Ramos (cell line): Measurements from ENCODE around the gene FNDC3B.
"Not testable (repeated sequence)": the region's sequence is repeated elsewhere in the genome, so short reads cannot be mapped to it uniquely, and the experiment has no call there.

Experiments
- in situ Hi-C: fragments of 300-500 bp; cut with MboI; formaldehyde crosslinking; loops from one replicate; pipeline ENCODE4 v1.14.3; 2022; ENCODE audit warnings: low sequenced_read_pairs; ENCODE audit not compliant: unreplicated experiment

FNDC3B gene

DNA sequence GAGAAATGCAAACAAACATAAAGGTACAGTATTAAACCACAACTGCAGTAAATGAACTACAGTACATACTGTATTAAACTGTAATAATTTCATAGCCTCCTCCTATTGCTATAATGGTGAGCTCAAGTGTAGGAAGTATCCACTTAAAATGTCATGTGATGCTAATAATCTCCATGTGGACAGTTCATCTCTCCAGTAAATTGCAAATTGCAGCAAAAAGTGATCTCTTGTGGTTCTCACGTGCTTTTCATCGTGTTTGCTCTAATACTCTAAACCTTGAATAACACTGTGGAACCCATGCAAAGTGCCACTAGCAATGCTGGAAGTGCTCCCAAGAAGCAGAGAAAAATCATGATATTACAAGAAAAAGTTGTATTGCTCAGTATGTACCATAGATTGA, 9.2 kb upstream of the FNDC3B start:
- in situ Hi-C loops = loop anchor here (10.0 kb wide), 1 partner anchor 315 kb away; no protein-coding TSS in a partner anchor

DNA sequence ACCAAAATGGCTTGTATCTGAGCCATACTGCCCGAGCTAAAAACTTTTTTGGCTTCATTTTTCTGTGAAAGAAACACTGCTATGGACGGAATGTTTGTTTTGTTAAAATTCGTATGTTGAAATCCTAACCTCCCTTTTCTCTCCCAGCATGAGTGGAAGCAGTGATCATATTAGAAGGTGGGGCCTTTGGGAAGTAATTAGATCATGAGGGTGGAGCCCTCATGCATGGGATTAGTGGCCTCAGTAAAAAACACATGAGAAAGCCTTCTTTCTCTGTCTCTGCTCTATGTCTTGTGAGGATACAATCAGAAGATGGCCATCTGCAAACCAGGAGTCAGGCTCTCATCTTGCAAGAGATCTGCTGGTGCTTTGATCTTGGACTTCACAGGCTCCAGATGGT, 7.4 kb upstream of the FNDC3B start:
- in situ Hi-C loops = loop anchor here (10.0 kb wide), 1 partner anchor 313 kb away; no protein-coding TSS in a partner anchor

DNA sequence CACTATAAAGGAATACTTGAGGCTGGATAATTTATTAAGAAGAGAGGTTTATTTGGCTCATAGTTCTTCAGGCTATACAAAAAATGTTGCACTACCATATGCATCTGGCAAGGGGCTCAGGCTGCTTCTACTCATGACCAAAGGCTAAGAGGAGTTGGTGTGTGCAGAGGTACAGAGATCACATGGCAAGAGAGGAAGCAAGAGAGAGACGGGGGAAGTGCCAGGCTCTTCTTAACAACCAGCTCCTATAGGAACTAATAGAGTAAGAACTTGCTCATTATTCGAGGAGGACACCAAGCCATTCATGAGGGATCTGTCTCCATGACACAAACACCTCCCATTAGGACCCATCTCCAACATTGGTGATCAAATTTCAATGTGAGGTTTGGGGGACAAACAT, 6.0 kb upstream of the FNDC3B start:
- in situ Hi-C loops = loop anchor here (10.0 kb wide), 1 partner anchor 311 kb away; no protein-coding TSS in a partner anchor

DNA sequence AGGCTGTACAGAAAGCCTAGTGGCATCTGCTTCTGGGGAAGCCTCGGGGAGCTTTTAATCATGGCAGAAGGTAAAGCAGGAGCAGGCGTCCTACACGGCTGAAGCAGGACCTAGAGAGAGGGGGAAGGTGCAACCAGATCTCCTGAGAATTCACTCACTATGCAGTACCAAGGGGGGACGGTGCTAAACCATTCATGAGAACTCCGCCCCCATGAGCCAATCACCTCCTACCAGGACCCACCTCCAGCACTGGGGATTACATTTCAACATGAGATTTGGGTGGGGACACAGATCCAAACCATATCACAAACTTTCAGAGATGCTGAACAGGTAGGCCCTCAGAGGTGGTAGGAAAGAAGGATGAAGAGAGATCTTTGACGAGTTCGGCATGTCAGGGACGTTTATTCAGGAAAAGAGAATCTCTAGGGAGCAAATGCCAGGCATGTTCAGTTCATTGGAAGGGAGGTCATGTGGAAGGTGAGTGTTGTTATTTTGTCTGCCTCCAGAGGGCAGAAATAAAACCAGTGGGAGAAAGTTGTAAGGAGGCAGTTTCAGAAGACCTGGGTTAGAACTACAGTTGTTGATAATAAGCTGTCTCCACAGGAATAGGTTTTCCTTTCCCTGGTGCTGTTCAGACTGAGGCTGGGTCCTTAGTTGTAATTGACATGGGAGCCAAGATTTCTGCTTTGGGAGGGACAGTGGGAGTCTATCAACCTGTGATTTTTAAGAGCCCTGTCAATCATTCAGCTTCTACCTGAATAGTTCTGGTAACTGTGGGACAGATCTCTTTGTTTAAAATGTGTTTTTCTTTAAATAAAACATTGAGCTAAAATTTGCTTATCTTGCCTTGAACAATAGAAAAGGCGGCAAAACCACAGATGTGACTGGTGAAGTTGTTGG, 4.3 kb upstream of the FNDC3B start:
- in situ Hi-C loops = loop anchor here (10.0 kb wide), 1 partner anchor 310 kb away; no protein-coding TSS in a partner anchor

DNA sequence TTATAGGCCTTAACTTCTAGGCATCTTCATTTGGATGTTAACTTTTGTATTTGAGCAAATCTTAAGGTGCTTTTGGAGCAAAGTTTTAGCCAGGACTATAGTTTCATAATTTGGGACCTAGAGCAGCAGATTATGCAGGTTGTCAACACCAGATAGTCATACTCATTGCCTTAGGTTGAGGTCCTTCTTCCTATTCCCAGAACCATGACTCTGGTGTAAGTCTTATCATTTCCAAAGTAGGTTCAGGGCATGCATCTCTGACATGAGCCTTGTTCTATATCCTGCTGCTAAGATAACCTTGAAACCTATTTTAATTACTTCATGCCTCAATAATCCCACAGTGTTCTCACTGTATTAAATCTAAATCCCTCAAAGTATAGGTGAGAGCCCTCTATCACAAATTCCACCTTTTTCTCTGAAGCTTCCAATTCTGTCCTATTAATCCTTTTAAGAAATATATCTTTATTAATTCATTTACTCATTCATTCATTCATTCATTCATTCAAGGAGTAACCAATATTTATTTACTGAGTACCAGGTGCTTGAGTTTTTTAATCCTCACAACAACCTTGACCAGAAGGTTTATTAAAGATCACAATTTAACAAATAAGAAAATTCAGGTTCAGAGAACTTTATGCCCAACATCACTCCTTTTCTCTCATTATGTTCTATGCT, 2.7 kb upstream of the FNDC3B start:
- in situ Hi-C loops = loop anchor here (10.0 kb wide), 1 partner anchor 308 kb away; no protein-coding TSS in a partner anchor

DNA sequence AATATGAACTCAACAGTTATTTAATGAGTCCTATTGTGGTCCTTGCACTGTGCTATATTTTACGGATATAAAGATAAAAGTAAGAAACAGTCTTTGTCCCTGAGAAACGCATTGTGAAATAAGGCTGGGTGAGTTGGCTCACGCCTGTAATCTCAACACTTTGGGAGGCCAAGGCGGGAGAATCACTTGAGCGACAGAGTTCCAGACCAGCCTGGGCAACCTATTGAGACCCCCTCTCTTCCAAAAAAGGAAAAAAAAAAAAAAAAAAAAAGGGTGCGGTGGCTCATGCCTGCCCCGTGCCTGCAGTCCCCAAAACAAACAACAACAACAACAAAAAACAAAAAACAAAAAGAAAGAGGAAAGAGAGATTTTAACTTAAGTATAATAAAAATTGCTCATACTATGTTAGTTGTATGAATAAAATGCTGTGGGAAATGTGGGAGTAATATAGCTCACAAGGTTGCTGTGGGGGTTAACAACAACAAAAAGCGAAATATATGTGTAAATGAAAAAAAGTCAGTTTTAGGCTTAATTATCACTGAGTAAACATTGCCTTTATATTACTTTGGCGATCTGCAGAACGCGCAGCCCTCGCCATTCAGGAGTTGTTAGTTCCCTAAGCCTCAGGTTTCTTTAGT, 461 bp upstream of the FNDC3B start:
- in situ Hi-C loops = loop anchor here (10.0 kb wide), 1 partner anchor 306 kb away; no protein-coding TSS in a partner anchor

DNA sequence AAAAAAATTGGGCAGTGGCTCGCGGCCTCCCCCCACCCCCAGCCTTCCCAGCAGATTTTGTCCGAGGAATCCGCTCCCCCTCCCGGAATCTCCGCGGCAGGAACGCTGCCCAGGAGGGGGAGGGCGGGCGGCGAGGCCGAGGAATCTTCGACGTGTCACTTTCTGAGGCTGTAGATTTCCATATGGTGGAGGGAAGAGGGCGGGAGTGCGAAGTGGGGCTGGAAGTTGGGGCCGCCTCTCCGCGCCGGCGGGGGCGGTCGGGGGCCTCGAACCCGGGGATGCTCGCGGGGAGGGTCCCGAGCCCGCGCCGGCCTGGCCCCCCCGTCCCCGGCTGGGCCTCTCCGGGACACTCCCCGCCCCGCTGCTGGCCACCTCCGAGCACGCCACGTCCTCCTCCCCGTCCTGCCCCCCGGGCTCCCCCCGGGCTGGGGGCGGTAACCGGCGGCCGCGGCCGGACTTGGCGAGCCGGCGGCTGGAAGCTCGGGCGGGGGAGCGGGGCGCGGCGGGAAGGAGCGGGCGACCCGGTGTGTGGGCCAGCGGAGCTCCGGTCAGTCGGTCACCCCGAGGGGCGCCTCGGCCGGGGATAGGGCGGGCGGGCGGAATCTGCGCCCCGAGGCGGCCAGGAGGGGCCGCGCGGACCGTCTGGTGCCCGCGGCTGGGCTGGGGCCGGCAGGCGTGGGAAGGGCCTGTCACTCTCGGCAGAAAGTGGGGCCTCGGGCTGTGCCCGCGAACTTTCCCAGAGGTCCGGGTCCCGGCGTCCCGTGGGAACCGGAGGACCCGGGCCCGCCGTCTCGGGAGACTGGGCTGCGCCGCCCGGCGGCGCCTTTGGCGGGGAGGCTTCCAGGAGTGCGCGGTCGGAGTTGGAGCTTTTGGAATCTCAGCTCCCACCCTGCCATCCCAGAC, 951 bp downstream of the FNDC3B start:
- in situ Hi-C loops = no loop called here

DNA sequence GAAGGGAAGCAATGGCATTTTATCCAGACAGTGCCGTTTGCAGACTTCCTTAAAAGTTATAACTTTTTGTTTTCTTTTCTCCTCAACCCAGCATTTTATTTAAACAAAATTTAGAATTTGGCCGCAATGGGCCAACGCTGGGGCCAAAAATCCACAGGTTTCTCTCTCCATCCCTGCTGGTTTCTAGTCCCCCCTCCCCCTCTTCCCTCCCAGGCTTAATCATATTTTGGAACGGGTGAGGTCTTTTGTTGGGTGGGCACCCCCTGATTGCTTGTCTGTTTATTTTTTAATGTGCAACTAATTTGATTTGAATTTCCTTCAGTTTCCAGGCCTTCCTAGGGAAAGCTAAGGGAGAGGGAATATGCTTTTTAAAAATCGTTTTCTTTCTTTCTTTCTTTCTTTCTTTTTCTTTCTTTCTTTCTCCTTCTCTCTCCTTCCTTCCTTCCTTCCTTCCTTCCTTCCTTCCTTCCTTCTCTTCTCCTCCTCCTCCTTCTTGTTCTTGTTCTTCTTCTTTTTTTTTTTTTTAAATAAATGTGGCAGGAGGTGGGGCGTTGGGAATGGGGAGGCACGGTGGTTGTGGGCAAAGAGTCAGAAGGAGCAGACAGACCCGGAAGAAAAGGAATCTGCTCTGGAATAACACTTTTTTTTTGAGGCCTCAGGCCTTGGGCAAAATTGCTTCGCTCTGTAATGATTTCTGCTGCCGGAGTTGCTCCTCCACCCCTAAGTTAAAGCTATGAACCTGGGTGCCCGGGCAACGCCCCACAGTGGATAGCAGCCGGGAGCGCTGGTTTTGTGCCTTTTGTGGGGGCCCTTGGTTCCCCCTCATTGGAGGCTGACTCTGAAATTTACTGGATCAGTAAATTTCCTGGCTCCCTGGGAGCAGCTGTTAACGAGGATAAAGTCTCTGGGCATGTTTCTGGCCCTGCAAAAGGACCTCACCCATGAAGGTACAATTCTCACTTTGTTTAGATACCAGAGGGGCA, 1.9 kb downstream of the FNDC3B start:
- in situ Hi-C loops = no loop called here

DNA sequence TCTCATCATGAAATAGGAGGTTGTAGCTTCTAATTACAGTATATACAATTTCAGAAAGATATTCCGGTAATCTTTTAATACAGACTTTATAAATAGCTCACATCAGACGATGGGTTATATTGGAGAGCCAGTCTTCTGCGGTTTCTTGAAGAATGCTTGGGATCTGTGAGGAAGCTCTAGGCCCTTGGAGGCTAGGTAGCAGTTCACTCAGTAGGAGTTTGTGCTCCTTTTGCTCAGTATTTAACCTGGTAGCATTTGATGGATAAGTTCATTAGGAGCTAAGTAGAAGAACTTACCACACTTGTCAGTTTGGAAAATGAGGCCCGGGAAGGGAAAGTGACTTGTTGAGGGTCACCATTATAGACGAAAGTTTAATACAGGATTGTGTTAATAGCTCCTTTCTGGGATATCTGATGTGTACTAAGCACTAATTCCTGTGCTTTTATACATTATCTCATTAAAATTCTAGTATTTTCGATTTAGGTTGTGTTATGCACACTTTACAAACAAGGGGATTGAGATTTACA, 2.8 kb downstream of the FNDC3B start:
- in situ Hi-C loops = no loop called here

DNA sequence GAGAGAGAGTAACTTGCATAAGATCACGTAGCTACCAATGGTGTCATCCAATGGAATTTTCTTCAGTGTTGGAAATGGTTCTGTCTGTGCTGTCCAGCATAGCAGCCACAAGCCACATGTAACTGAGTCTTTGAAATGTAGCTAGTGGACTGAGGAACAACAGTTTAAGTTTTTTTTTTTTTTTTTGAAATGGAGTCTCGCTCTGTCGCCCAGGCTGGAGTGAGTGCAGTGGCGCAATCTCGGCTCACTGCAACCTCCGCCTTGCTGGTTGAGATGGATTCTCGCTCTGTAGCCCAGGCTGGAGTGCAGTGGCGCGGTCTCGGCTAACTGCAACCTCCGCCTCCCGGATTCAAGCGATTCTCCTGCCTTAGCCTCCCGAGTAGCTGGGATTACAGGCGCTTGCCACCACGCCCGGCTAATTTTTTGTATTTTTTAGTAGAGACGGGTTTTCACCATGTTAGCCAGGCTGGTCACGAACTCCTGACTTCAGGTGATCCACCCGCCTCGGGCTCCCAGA, 3.3 kb downstream of the FNDC3B start:
- in situ Hi-C loops = not testable (repeated sequence)

DNA sequence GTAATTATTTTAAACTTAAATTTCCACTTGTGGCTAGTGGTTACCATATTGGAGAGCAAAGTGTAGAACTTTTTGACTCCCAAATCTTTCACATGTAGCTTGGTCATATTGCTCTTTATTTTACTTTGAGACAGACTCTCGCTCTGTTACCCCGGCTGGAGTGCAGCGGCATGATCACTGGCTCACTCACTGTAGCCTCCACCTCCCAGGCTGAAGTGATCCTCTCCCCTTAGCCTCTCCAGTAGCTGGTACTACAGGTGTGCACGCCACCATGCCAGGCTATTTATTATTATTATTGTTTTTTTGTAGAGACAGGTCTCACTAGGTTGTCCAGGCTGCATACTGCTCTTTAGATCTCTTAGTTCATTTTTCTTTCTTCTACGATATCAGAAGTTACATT, 3.9 kb downstream of the FNDC3B start:
- in situ Hi-C loops = no loop called here

DNA sequence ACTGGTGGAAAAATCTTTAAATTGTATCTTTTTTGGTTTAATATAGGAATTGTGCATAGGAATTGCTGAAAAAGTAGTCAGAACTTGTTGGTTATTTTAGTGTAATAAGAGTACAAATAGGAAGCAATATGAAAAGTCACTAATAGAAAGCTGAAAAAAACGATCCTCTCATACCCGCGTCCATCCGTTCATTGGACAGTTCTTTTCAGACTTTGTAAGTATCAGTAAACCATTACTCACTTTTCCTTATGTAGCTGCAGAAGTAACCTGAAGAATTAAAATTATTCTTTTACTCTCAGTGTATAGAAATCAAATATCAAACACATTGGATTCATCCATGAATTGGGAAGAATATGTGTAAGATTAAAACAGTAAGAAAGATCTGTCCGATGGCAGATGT, 4.4 kb downstream of the FNDC3B start:
- in situ Hi-C loops = no loop called here

DNA sequence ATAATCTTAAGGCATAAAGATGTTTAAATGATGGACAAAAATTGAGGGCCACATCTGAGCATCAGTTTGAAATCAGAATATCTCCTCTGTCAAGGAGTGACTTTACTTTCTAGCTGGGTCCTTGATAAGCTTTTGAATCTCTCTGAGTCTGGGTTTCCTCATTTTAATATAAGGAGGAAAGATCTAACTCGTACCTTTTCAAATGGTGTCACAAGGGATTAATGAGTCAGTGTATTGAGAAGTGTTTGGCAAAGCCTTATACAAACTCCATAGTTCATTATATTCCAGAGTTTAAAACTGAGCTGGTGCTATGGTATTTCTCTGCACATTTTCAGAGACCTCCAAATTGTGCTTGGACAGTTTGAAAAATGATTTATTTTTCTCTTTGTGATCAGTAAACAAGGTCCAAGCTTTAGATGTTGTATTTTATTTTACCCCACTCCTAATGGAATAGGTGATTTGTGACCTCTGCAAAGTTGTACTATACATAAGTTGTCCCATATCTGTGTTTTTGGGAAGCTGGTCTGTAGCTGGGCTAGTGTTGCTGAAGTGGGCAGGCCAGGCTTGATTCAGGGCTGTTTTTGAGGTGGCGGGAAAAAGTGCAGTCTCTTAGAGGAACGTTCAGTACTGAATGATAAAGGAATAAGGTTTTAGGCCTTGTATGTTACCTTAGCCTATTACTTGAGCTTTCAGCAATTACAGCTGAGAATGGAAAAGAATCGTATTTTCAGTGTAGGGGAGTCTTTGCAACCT, 5.6 kb downstream of the FNDC3B start:
- in situ Hi-C loops = no loop called here

DNA sequence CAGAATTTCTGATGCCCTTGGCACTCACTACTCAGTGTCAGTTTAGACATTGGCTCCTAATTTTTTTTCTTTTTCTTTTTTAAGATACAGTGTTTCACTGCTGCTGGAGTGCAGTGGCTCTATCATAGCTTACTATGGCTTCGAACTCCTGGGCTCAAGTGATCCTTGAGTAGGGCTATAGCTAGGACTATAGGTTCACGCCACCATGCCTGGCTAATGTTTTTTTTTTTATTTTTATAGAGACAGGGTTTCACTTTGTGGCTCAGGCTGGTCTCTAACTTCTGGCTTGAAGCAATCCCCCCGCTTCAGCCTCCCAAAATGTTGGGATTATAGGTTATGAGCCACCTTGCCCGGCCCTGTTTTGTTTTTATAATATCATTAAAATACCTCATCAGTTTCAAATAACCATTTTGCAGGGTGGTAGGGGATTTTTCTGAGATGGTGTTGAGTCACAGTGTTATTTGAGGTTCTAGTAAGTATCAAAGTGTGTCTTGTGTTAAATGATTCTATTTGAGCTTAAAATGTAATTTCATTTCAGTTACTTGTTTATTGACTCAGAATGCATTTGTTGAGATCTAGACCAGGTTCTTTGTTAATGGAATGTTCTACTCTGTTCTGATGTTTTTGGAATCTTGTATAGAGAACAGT, 7.0 kb downstream of the FNDC3B start:
- in situ Hi-C loops = no loop called here

DNA sequence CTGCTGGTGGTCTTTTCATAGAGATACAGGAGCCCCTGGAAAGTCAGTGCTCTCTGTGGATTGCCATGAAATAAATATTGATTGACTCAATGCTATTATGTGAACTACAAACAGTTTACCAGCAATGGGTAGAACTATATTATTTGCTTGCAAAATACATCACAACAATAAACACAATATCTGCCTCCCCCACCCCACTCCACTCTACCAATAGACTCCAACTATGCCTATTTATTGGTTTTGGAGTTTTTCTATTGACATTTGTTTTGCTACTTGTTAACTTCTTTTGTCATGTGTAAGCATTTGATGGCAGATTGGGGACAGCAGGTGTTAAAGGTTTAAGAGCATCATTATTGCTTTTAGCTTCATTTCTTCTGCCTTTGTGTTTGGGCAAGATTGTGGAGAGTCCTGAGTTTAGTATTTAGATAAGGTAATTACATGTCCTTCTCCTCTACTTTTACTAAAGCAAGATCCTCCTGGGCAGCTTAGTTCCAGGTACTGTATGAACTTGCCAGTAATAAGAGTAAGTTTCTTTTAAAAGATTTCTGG, 8.3 kb downstream of the FNDC3B start:
- in situ Hi-C loops = no loop called here

DNA sequence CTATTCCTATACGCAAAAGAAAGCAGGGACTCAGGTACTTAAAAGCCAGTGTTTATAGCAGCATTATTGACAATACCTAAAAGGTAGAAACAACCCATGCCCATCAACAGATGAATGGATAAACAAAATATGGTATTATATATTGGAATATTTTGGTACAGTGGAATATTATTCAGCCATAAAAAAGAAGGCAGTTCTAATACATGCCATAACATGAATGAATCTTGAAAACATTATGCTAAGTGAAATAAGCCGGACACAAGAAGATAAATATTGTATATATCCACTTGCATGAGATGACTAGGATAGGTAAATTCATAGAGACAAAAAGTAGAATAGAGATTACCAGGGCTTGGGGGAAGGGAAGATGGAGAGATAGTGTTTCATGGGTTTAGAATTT, 9.2 kb downstream of the FNDC3B start:
- in situ Hi-C loops = no loop called here
